MCF 10A (cell line): ENCODE data around the gene ANO1. TPM values are rescaled to one million over a fixed set of nuclear protein-coding genes. Genes with fewer than 3 reads are reported as not detected.

ENCODE experiments used
- BruUV-seq: library from RNA; stranded (reverse); fragments of 400-500 nt; replicated peaks from 2 replicates; lab custom pipeline; 2021; lab: Mats Ljungman, UMichigan
- CTCF ChIA-PET: fragments of 300-600 bp; sonication (Branson Sonifier 250); formaldehyde crosslinking; extraction: SDS; loops from one replicate; lab custom pipeline; 2021; ENCODE audit warnings: antibody characterized with exemption, inconsistent platforms; lab: Yijun Ruan, JAX
- POLR2A ChIA-PET: fragments of 300-600, 350-650 bp; sonication (Branson Sonifier 250); formaldehyde crosslinking; extraction: SDS; loops from one replicate; lab custom pipeline; 2020; ENCODE audit warnings: antibody characterized with exemption, inconsistent platforms; lab: Yijun Ruan, JAX
- DNase-seq: peaks from one replicate; pipeline ENCODE4 v3.0.0-alpha.2; 2018; ENCODE audit not compliant: unreplicated experiment
- H3K27ac Mint-ChIP-seq: one replicate; pipeline ENCODE4 v1.8.0; 2022; ENCODE audit warnings: mild to moderate bottlenecking, low read depth, mixed read lengths; ENCODE audit not compliant: unreplicated experiment
- H3K27me3 Mint-ChIP-seq: one replicate; pipeline ENCODE4 v1.8.0; 2022; ENCODE audit warnings: mixed read lengths; ENCODE audit not compliant: insufficient read depth, unreplicated experiment
- H3K36me3 Mint-ChIP-seq: one replicate; pipeline ENCODE4 v1.8.0; 2022; ENCODE audit warnings: mild to moderate bottlenecking, moderate library complexity, mixed read lengths; ENCODE audit not compliant: insufficient read depth, unreplicated experiment
- H3K4me1 Mint-ChIP-seq: one replicate; pipeline ENCODE4 v1.8.0; 2022; ENCODE audit warnings: mixed read lengths; ENCODE audit not compliant: insufficient read depth, unreplicated experiment
- H3K4me3 Mint-ChIP-seq: one replicate; pipeline ENCODE4 v1.8.0; 2022; ENCODE audit warnings: mild to moderate bottlenecking, moderate library complexity, mixed read lengths; ENCODE audit not compliant: unreplicated experiment
- H3K9me3 Mint-ChIP-seq: one replicate; pipeline ENCODE4 v1.8.0; 2022; ENCODE audit warnings: mixed read lengths; ENCODE audit not compliant: unreplicated experiment
- intact Hi-C: fragments of 100-400 bp; cut with micrococcal nuclease; formaldehyde crosslinking; loops from 2 replicates; pipeline ENCODE4 v1.14.1; 2022
- total RNA-seq: library from RNA; stranded (reverse); gene quantifications from 2 replicates; pipeline ENCODE4 v1.2.3, GENCODE V29; 2022
- TF ChIP-seq, protein P1 (sequence below): fragments of 200-600 bp; IDR thresholded peaks from one replicate; pipeline ENCODE4 v1.8.0; 2022; ENCODE audit warnings: antibody characterized with exemption, mild to moderate bottlenecking; ENCODE audit not compliant: unreplicated experiment

ANO1 gene
- total RNA-seq, 1 experiment from 2014 or later: not detected

GRCh38 chr11:70169632-70170031, 91.5 kb downstream of the ANO1 start:
- ChIA-PET CTCF (interaction anchor here (0.6 kb wide), 1 partner anchor 254 kb away, joined by 3 read pairs; no protein-coding TSS in a partner anchor), POLR2A (no interaction called here)
- TF ChIP-seq, protein P1, sequence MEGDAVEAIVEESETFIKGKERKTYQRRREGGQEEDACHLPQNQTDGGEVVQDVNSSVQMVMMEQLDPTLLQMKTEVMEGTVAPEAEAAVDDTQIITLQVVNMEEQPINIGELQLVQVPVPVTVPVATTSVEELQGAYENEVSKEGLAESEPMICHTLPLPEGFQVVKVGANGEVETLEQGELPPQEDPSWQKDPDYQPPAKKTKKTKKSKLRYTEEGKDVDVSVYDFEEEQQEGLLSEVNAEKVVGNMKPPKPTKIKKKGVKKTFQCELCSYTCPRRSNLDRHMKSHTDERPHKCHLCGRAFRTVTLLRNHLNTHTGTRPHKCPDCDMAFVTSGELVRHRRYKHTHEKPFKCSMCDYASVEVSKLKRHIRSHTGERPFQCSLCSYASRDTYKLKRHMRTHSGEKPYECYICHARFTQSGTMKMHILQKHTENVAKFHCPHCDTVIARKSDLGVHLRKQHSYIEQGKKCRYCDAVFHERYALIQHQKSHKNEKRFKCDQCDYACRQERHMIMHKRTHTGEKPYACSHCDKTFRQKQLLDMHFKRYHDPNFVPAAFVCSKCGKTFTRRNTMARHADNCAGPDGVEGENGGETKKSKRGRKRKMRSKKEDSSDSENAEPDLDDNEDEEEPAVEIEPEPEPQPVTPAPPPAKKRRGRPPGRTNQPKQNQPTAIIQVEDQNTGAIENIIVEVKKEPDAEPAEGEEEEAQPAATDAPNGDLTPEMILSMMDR: no peak
- no peak for DNase-seq
- no TSS peak for BruUV-seq
- Mint-ChIP-seq H3K9me3 (no peaks in the 10 kb centered on the region), H3K27ac (no peak overlapping the region), H3K4me3 (no peak overlapping the region), H3K36me3 (peaks cover 3% of the 10 kb centered on the region), H3K4me1 (no peaks in the 10 kb centered on the region), H3K27me3 (peaks cover 44% of the 10 kb centered on the region)
- intact Hi-C loops: no loop called here

- H3K27me3 Mint-ChIP-seq: peaks cover 41% of the 10 kb centered on the region
- CTCF ChIA-PET: interaction anchor here (0.5 kb wide), 1 partner anchor 21 kb away, joined by 3 read pairs; no protein-coding TSS in a partner anchor
- TF ChIP-seq, protein P1: no peak
- H3K27ac Mint-ChIP-seq: no peak overlapping the region
- H3K4me1 Mint-ChIP-seq: no peaks in the 10 kb centered on the region
- H3K36me3 Mint-ChIP-seq: peaks cover 4% of the 10 kb centered on the region
- no peaks in the 10 kb centered on the region for H3K9me3 Mint-ChIP-seq
- POLR2A ChIA-PET: interaction anchor here (1.0 kb wide), 1 partner anchor 11 kb away, joined by 3 read pairs; no protein-coding TSS in a partner anchor
- no peak overlapping the region for H3K4me3 Mint-ChIP-seq
- no TSS peak for BruUV-seq
- intact Hi-C loops: no loop called here
- DNase-seq: no peak
Observed at GRCh38 chr11:70170596-70171210, 92.6 kb downstream of the ANO1 start.

DNA sequence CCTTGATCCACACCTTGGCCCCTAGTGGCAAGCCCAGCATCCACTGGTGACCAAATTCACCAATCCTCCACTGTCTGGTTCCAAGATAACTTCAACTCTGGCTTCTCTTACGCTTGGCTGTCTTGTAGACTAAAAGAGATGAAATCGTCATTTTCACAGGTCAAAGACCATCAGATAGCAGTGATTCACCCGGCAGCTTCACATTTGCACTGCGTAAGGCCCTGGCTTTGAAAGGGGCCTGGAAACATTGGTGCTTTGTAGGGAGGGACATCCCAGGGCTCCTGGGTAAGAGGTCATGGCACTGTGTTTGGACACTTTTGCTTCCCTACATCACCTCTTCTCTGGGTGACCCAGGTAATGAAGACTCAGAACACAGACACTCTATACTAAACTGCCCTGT, 94.9 kb downstream of the ANO1 start:
- Mint-ChIP-seq H3K27me3 (peaks cover 25% of the 10 kb centered on the region), H3K36me3 (peaks cover 4% of the 10 kb centered on the region), H3K27ac (no peak overlapping the region), H3K9me3 (no peaks in the 10 kb centered on the region), H3K4me3 (no peak overlapping the region), H3K4me1 (no peaks in the 10 kb centered on the region)
- BruUV-seq: no TSS peak
- intact Hi-C loops: no loop called here
- TF ChIP-seq, protein P1: no peak
- DNase-seq: no peak
- POLR2A ChIA-PET: no interaction called here
- CTCF ChIA-PET: interaction anchor here (1.5 kb wide), 1 partner anchor 225 kb away, joined by 4 read pairs; no protein-coding TSS in a partner anchor

DNA sequence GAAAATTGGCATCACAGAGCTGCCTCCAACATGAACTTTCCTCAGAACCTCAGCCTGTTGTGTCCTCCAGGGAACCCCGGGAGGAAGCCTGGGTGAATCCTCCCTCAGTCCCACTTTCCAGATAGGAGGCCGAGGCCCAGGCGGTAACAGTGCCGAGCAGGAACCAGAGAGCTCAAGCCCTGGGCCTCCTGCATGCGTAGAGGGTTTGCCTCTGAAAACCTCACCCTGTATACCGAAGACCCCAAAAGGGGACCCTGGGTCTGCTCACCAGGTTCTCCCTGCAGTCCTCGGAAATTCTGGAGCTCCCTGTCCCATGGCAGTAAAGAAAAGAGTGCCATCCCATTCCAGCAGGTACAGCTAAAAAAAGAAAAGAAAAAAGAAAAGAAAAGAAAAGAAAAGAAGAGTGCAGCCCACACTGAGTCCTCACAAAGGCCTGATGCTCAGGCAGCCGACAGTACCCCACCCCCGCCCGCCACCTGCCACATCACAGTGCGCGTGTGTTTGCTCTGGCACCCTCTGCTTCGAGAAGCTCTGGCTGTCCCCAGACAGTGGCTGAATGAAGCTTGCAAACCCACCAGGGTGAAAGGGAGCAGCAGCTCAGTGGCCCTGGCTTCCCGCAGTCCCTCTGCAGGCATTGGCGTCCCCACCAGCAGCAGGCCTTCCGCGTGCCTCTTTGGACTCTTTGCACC, 96.6 kb downstream of the ANO1 start:
- BruUV-seq: no TSS peak
- H3K4me1 Mint-ChIP-seq: no peaks in the 10 kb centered on the region
- H3K27me3 Mint-ChIP-seq: peaks cover 15% of the 10 kb centered on the region
- H3K36me3 Mint-ChIP-seq: peaks cover 4% of the 10 kb centered on the region
- H3K9me3 Mint-ChIP-seq: no peaks in the 10 kb centered on the region
- H3K27ac Mint-ChIP-seq: no peak overlapping the region
- H3K4me3 Mint-ChIP-seq: no peak overlapping the region
- POLR2A ChIA-PET: interaction anchor here (0.6 kb wide), 1 partner anchor 228 kb away, joined by 3 read pairs; no protein-coding TSS in a partner anchor
- TF ChIP-seq, protein P1: no peak
- intact Hi-C loops: no loop called here
- CTCF ChIA-PET: interaction anchor here (0.6 kb wide), 1 partner anchor 29 kb away, joined by 4 read pairs; no protein-coding TSS in a partner anchor
- no peak for DNase-seq
